GM13977 (cell line): ENCODE measurements around the gene CTDSP2.

Experiments
- DNase-seq: peaks from one replicate; pipeline ENCODE4 v3.0.0; 2012; ENCODE audit warnings: low spot score
- in situ Hi-C: fragments of 300-500 bp; cut with MboI; formaldehyde crosslinking; loops from one replicate; pipeline ENCODE4 v1.12.0; 2022; ENCODE audit warnings: low sequenced_read_pairs, low pct_unique_long_range_greater_than_20kb, mixed read lengths, inconsistent platforms; ENCODE audit not compliant: unreplicated experiment
- TF ChIP-seq, protein P1 (sequence below): IDR thresholded peaks from 2 replicates; pipeline ENCODE4 v1.5.1; 2012; ENCODE audit warnings: mild to moderate bottlenecking, control low read depth; ENCODE audit not compliant: insufficient read depth; ENCODE audit errors: extremely low read depth, missing control alignments

The CTDSP2 gene

DNA sequence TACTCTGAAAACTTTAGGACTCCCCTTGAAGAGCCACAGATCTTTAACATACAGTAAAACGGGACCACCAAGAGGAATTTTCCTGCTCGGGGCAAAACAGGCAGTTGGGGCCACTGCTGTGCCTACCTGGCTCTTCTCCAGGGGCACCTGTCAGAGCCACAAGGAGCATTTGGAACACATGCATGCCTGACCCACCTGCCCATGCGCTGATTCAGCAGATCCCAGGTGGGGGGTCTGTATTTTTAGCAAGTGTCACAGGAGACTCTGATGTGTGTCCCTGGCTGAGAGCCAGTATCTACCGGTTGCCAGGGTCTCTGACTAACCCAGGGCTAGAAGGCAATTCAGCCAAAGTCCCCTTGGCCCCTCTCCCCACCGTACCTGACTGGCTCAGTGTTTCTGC, 6.5 kb downstream of the CTDSP2 start:
- no peak for DNase-seq
- TF ChIP-seq, protein P1, sequence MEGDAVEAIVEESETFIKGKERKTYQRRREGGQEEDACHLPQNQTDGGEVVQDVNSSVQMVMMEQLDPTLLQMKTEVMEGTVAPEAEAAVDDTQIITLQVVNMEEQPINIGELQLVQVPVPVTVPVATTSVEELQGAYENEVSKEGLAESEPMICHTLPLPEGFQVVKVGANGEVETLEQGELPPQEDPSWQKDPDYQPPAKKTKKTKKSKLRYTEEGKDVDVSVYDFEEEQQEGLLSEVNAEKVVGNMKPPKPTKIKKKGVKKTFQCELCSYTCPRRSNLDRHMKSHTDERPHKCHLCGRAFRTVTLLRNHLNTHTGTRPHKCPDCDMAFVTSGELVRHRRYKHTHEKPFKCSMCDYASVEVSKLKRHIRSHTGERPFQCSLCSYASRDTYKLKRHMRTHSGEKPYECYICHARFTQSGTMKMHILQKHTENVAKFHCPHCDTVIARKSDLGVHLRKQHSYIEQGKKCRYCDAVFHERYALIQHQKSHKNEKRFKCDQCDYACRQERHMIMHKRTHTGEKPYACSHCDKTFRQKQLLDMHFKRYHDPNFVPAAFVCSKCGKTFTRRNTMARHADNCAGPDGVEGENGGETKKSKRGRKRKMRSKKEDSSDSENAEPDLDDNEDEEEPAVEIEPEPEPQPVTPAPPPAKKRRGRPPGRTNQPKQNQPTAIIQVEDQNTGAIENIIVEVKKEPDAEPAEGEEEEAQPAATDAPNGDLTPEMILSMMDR, result no peak
- in situ Hi-C loops, result loop anchor here (10.0 kb wide), 1 partner anchor 65 kb away; no protein-coding TSS in a partner anchor

DNA sequence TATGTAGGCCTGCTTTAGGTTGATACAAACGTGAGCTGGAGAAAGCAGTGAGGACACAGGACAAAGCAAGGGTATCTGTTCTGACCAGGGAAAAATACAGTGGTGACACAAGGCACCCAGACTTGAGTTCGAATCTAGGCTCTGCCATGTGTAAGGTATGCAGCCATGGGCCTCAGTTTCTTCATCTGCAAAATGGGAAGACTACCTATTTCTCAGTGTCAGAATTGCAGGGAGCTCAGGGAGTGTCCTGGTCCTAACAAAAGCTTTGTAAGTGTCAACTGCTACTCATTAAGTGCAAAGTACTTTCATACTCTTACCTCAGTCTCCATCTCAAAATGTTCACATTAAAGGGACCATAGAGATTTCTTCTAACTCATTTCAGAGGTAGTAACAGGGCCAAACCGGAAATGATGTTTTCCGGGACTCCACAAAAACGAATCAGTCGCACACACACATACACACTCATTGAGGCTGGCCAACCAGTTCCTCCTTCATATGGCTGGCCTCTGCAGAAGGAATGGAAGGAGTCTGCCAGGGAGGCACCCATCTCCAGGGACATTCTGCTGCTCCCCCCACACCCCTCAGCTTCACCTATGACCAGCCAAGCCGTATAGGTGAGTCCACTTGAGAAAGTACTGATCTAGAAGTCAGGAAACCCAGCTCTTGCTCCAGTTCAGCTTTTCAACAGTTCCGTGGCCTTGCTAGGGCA, 7.8 kb downstream of the CTDSP2 start:
- DNase-seq, result peak; percentile 38
- in situ Hi-C loops, result loop anchor here (10.0 kb wide), 1 partner anchor 66 kb away; no protein-coding TSS in a partner anchor
- TF ChIP-seq, protein P1, result no peak

DNA sequence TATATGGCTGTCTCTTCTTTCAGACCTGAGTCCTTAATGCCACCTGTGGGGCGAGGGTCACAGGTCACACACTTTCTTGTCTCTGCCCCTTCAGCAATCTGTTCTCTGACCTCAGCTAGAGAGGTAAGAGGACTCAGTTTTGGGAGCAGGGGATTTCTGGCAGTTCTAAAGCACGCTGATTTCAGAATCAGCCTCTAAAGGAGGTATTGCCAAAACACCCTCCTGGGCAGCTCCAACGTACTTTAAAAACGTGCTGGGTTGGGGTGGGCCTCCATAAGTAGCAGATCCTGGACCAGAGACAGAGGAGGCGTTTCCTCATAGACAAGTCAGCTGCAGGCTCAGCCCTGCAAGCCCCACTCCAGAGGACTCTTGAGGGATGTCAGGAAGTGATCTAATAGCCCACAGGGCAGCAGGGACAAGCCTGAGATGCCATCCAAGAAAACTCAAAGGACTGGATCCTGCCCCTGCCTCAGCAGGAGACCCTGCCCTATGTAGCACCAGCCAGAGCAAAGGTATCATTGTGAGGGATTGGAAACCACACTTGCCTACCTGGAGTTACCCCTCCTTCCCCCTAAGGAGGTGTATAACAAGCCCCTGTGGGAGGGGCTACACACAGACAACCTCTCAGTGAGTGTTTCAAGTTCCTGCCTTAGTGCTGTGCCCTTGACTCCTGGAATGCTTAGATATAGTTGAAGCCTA, 8.5 kb downstream of the CTDSP2 start:
- no peak for DNase-seq
- TF ChIP-seq, protein P1, result no peak
- in situ Hi-C loops, result loop anchor here (10.0 kb wide), 1 partner anchor 67 kb away; no protein-coding TSS in a partner anchor

DNA sequence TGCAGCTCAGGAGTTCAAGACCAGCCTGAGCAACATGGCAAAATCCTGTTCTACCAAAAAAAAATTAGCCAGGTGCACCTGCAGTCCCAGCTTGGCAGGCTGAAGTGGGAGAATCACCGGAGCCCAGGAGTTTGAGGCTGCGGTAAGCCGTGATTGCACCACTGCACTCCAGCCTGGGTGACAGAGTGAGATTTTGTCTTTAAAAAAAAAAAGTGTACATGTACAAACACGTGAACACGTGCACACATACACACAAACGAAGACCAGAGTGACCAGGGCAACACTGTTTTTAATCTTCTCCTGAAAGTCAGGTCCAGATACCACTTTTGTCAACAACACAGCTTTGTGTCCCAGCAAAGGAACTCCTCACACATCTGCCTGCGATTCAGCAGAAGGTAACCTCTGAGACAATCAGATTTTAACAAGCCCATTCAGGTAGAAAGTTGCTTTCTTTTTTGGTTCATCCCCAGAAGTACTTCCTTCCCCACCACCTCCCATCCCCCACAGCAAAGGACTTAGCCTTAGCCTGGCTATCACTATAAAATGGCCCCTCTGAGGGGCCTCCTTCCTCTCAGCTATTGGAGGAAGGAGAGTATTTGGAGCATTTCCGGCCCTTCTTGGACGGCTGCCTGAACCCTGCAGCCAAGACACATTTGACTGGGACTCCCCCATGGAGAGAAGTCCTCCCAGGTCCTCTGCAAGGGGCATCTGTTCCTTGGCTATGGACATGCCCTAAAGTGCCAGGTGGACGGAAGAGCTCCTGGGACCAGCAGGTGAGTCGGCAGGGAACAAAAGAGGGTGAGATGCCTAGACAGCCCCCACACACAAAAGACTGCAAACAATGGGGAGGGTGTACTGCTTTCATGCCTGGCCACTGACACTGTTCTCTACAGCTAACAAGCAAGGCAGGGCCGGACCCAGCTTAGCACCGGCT, 9.8 kb downstream of the CTDSP2 start:
- DNase-seq, result peak; percentile 68
- TF ChIP-seq, protein P1, result no peak
- in situ Hi-C loops, result loop anchor here (10.0 kb wide), 1 partner anchor 68 kb away; no protein-coding TSS in a partner anchor

DNA sequence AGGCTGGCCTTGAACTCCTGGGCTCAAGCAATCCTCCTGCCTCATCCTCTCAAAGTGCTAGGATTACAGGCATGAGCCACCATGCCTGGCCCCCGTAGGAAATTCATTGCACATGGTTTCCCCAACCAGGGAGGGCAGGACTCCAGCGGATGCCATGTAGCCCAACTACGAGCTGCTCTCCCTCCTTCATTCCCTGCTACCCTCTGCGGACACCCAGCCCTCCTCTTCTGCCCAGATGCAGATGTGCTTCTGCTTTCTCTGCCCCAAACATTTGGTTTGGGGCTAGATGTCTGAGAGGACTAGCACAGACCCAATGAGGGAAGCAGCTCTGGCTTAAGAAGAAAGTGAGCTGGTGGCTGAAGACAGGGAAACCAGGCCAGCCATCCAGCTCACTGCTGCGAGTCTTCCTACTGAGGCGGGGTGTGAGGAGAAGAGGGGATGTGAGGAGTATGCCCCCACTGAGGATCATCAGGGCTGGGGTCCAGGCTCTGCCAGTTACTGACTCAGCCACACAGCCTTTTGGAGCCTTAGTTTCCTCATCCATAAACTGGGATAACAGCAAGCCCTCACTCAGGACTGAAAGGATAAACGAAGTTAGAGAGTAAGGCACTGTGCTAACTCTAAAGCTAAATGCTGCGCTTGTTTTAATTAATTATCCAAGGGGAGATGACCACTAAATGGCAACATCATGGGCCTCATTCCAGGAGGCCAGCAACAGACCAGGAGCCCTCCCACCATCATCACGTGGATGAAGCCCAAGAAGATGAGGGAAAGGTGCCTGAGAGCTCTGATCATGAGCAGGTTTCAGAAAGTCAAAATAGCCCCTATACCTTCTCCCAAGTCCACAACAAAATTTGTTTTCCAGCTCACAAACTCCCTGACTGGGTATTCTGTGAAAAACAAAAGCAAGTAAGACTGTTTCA, 10.9 kb downstream of the CTDSP2 start:
- TF ChIP-seq, protein P1, result no peak
- no peak for DNase-seq
- in situ Hi-C loops, result loop anchor here (10.0 kb wide), 1 partner anchor 69 kb away; no protein-coding TSS in a partner anchor
